ENCODE measurements around the gene DCLRE1B.

The DCLRE1B gene

GRCh38 chr1:113913887-113914664 lies 8.9 kb downstream of the DCLRE1B start:
- no peaks in the 10 kb centered on the region; the same call in 1 of the 2 replicates for H3K4me1 ChIP-seq (ENCODE audit: control insufficient read depth, insufficient read depth, low read length)
- ChIA-PET POLR2A (interaction anchor here (1.7 kb wide), 1 partner anchor 15 kb away, joined by 4 read pairs; the partner anchor contains the start of gene HIPK1), CTCF (no interaction called here)
- no peak for TF ChIP-seq ZNF785 (tag by site-specific recombination; IDR thresholded peaks at IDR 0.05)
- TF ChIP-seq, protein P1, sequence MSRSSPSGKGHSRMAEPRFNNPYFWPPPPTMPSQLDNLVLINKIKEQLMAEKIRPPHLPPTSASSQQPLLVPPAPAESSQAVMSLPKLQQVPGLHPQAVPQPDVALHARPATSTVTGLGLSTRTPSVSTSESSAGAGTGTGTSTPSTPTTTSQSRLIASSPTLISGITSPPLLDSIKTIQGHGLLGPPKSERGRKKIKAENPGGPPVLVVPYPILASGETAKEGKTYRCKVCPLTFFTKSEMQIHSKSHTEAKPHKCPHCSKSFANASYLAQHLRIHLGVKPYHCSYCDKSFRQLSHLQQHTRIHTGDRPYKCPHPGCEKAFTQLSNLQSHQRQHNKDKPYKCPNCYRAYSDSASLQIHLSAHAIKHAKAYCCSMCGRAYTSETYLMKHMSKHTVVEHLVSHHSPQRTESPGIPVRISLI (tag by site-specific recombination; IDR thresholded peaks at IDR 0.05): 0 out of 2 replicates have a peak, but pooled peaks have one; percentile 29
- H3K27ac ChIP-seq (ENCODE audit: extremely low read depth, low read depth, low read length): no peak overlapping the region
- H3K36me3 ChIP-seq (ENCODE audit: control insufficient read depth in 2 of 2, insufficient read depth in 1 of 2, low read length in 2 of 2): peaks cover 16 to 49% of the 10 kb centered on the region in 2 experiments
- no peak overlapping the region for H3K4me3 ChIP-seq (ENCODE audit: low read depth, low read length)
- no peaks in the 10 kb centered on the region for H3K9me3 ChIP-seq (ENCODE audit: control insufficient read depth, insufficient read depth, low read depth, low read length)

DNA sequence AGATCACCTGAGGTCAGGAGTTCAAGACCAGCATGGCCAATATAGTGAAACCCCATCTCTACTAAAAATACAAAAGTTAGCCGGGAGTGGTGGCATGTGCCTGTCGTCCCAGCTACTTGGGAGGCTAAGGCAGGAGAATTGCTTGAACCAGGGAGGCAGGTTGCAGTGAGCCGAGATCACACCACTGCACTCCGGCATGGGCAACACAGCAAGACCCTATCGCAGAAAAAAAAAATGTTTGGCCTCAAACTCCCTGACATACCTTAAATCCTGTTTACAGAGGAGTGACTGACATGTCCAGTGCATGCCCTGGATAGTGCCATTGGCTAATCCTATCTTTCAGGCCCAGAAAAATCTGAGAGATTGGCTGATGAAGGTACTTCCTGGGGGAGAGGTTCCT lies 11.8 kb downstream of the DCLRE1B start:
- CTCF ChIA-PET: interaction anchor here (0.7 kb wide), 1 partner anchor 14 kb away, joined by 4 read pairs; no protein-coding TSS in a partner anchor
- POLR2A ChIA-PET: interaction anchor here (1.5 kb wide), 1 partner anchor 12 kb away, joined by 4 read pairs; the partner anchor contains the start of genes AP4B1 and DCLRE1B
- H3K4me1 ChIP-seq (ENCODE audit: control insufficient read depth, insufficient read depth, low read length): no peaks in the 10 kb centered on the region; the same call in 1 of the 2 replicates
- no peak overlapping the region for H3K27ac ChIP-seq (ENCODE audit: extremely low read depth, low read depth, low read length)
- no peak overlapping the region for H3K4me3 ChIP-seq (ENCODE audit: low read depth, low read length)
- no peaks in the 10 kb centered on the region for H3K9me3 ChIP-seq (ENCODE audit: control insufficient read depth, insufficient read depth, low read depth, low read length)
- H3K36me3 ChIP-seq (ENCODE audit: control insufficient read depth in 2 of 2, insufficient read depth in 1 of 2, low read length in 2 of 2): peaks cover 0 to 20% of the 10 kb centered on the region in 2 experiments; a peak in 1 of 3 replicates
- peak; percentile 85 for TF ChIP-seq ZNF121 (tag by site-specific recombination; IDR thresholded peaks at IDR 0.05)
- no peak for TF ChIP-seq ZNF549 (tag by site-specific recombination; IDR thresholded peaks at IDR 0.05)

- ChIA-PET POLR2A (interaction anchor here (0.6 to 1.0 kb wide), 2 partner anchors 12 to 49 kb away, joined by 3 to 4 read pairs; partner anchors contain the start of gene HIPK1), CTCF (interaction anchor here (0.7 kb wide), 2 partner anchors 13 to 92 kb away, joined by 3 to 4 read pairs; no protein-coding TSS in a partner anchor)
- Histone ChIP-seq H3K4me1 (ENCODE audit: control insufficient read depth, insufficient read depth, low read length) (no peaks in the 10 kb centered on the region; the same call in 1 of the 2 replicates), H3K36me3 (ENCODE audit: control insufficient read depth in 2 of 2, insufficient read depth in 1 of 2, low read length in 2 of 2) (peaks cover 0 to 14% of the 10 kb centered on the region in 2 experiments; a peak in 1 of 3 replicates), H3K27ac (ENCODE audit: extremely low read depth, low read depth, low read length) (no peak overlapping the region), H3K9me3 (ENCODE audit: control insufficient read depth, insufficient read depth, low read depth, low read length) (no peaks in the 10 kb centered on the region), H3K4me3 (ENCODE audit: low read depth, low read length) (no peak overlapping the region)
- TF ChIP-seq SALL2 (tag by site-specific recombination; IDR thresholded peaks at IDR 0.05; ENCODE audit: borderline replicate concordance) (no peak), ZNF768 (tag by site-specific recombination; IDR thresholded peaks at IDR 0.05) (no peak), ZNF366 (tag by site-specific recombination; conservative IDR thresholded peaks at IDR 0.05) (no peak), ZNF664 (tag by site-specific recombination; IDR thresholded peaks at IDR 0.05) (no peak), SP7 (tag by site-specific recombination; IDR thresholded peaks at IDR 0.05) (no peak), ZBTB10 (tag by site-specific recombination; IDR thresholded peaks at IDR 0.05) (no peak), ZNF274 (IDR thresholded peaks at IDR 0.05; ENCODE audit: low read length) (no peak), ZNF274 (tag by site-specific recombination; IDR thresholded peaks at IDR 0.05; ENCODE audit: borderline replicate concordance) (no peak), ZNF23 (tag by site-specific recombination; IDR thresholded peaks at IDR 0.05; ENCODE audit: borderline replicate concordance) (no peak)
Observed at GRCh38 chr1:113917400-113918082, 12.4 kb downstream of the DCLRE1B start.

All from HEK293 (cell line).